ENCODE measurements around the gene MTG2. TPM values are rescaled to one million over a fixed set of nuclear protein-coding genes. Genes with fewer than 3 reads are reported as not detected.

MTG2 gene
- total and polyA plus RNA-seq, 4 experiments from 2014 or later, result 15.9 to 50.7 (median 36.2) TPM

DNA sequence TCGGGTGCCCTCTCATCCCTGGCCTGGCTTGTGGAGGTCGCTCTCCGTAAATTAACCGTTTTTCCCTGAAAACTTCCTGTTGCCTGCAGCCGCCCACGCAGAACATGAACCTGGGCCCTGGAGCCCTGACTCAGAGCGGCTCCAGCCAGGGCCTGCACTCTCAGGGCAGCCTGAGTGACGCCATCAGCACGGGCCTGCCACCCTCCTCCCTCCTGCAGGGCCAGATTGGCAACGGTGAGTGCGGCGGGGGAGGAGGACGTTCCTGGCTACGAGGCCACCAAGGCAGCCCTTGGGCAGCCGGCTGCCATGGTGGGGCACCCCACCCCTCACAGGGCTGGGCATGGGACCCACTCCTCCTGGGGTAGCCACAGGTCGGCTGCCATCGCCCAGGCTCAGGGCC, 21.5 kb upstream of the MTG2 start:
- DNase-seq, result no peak
- Histone ChIP-seq H3K27me3 (ENCODE audit: insufficient read depth, low read length) (no peaks in the 10 kb centered on the region), H3K4me3 (ENCODE audit: low read length in 2 of 2) (no peak overlapping the region), H3K9me3 (ENCODE audit: control insufficient read depth in 1 of 2, low read length in 2 of 2) (no peaks in the 10 kb centered on the region), H3K4me1 (ENCODE audit: insufficient read depth, low read length) (peaks cover 12% of the 10 kb centered on the region), H3K36me3 (ENCODE audit: insufficient read depth, low read length) (peaks cover 14% of the 10 kb centered on the region), H3K27ac (ENCODE audit: low read depth, low read length) (no peak overlapping the region)
- Mint-ChIP-seq H3K4me1 (peaks cover 4 to 10% (median 5%) of the 10 kb centered on the region in 4 donors), H3K9me3 (no peaks in the 10 kb centered on the region), H3K27ac (no peak overlapping the region), H3K36me3 (peaks cover 16 to 31% of the 10 kb centered on the region in 2 donors), H3K27me3 (no peaks in the 10 kb centered on the region), H3K4me3 (no peak overlapping the region)
- ChIA-PET POLR2A (ENCODE audit: partially characterized antibody) (no interaction called here), CTCF (ENCODE audit: partially characterized antibody) (no interaction called here)
- intact Hi-C loops (cut with micrococcal nuclease), result no loop called here

DNA sequence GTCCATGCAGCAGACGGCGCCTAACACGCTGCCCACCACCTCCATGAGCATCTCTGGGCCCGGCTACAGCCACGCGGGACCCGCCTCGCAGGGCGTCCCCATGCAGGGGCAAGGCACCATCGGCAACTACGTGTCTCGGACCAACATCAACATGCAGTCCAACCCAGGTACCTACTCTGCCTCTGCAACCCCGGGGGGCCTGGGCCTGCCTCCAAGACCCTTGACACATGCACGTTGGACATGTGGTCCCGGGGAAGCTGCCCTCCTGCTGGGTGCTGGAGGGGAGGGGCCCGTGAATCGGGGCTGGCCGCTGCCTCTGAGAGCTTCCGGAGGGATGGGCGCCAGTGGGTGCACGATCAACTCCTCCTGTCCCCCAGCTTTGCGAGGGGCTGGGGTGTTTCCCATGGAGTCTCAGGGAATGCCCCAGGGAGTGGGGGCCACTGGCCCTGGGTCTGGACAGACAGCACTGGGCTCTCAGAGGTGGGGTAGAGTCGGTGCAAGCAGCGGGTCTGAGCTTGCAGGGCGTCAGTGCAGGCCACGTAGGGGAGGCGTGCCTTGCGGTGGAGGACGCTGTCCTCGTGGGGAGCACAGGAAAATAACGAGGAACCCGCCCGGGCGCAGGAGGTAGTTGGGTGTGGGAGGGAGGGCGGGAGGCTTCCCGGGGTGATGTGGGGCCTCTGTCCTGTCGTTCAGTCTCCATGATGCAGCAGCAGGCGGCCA, 19.9 kb upstream of the MTG2 start:
- Mint-ChIP-seq H3K9me3 (no peaks in the 10 kb centered on the region), H3K27me3 (no peaks in the 10 kb centered on the region), H3K4me1 (peaks cover 4 to 9% (median 6%) of the 10 kb centered on the region in 4 donors), H3K36me3 (peaks cover 18 to 32% of the 10 kb centered on the region in 2 donors), H3K27ac (no peak overlapping the region), H3K4me3 (no peak overlapping the region)
- intact Hi-C loops (cut with micrococcal nuclease), result no loop called here
- Histone ChIP-seq H3K27ac (ENCODE audit: low read depth, low read length) (no peak overlapping the region), H3K9me3 (ENCODE audit: control insufficient read depth in 1 of 2, low read length in 2 of 2) (no peaks in the 10 kb centered on the region), H3K36me3 (ENCODE audit: insufficient read depth, low read length) (peaks cover 14% of the 10 kb centered on the region), H3K27me3 (ENCODE audit: insufficient read depth, low read length) (no peaks in the 10 kb centered on the region), H3K4me1 (ENCODE audit: insufficient read depth, low read length) (peaks cover 4% of the 10 kb centered on the region), H3K4me3 (ENCODE audit: low read length in 2 of 2) (no peak overlapping the region)
- ChIA-PET CTCF (ENCODE audit: partially characterized antibody) (no interaction called here), POLR2A (ENCODE audit: partially characterized antibody) (no interaction called here)
- no peak for DNase-seq

DNA sequence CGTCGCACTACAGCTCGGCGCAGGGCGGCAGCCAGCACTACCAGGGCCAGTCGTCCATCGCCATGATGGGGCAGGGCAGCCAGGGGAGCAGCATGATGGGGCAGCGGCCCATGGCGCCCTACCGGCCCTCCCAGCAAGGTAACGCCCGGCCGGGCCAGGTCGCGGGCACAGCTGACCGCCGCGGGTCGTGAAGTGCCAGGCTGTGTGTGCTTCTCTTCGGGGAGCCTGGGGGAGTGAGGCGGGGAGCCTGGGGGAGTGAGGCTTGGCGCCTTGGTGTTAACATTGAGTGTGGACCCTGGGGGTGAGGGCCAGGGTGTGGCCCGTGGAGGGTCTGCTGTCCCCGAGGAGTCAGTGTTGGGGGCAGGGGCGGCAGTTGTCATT, 19.4 kb upstream of the MTG2 start:
- Histone ChIP-seq H3K4me3 (ENCODE audit: low read length in 2 of 2) (no peak overlapping the region), H3K27me3 (ENCODE audit: insufficient read depth, low read length) (no peaks in the 10 kb centered on the region), H3K4me1 (ENCODE audit: insufficient read depth, low read length) (peaks cover 4% of the 10 kb centered on the region), H3K36me3 (ENCODE audit: insufficient read depth, low read length) (peaks cover 14% of the 10 kb centered on the region), H3K27ac (ENCODE audit: low read depth, low read length) (no peak overlapping the region), H3K9me3 (ENCODE audit: control insufficient read depth in 1 of 2, low read length in 2 of 2) (no peaks in the 10 kb centered on the region)
- Mint-ChIP-seq H3K27me3 (no peaks in the 10 kb centered on the region), H3K36me3 (peaks cover 22 to 37% of the 10 kb centered on the region in 2 donors), H3K27ac (no peak overlapping the region), H3K9me3 (no peaks in the 10 kb centered on the region), H3K4me3 (no peak overlapping the region), H3K4me1 (peaks cover 4 to 8% (median 6%) of the 10 kb centered on the region in 4 donors)
- POLR2A ChIA-PET (ENCODE audit: partially characterized antibody), result no interaction called here
- CTCF ChIA-PET (ENCODE audit: partially characterized antibody), result no interaction called here
- no peak for DNase-seq
- intact Hi-C loops (cut with micrococcal nuclease), result no loop called here

DNA sequence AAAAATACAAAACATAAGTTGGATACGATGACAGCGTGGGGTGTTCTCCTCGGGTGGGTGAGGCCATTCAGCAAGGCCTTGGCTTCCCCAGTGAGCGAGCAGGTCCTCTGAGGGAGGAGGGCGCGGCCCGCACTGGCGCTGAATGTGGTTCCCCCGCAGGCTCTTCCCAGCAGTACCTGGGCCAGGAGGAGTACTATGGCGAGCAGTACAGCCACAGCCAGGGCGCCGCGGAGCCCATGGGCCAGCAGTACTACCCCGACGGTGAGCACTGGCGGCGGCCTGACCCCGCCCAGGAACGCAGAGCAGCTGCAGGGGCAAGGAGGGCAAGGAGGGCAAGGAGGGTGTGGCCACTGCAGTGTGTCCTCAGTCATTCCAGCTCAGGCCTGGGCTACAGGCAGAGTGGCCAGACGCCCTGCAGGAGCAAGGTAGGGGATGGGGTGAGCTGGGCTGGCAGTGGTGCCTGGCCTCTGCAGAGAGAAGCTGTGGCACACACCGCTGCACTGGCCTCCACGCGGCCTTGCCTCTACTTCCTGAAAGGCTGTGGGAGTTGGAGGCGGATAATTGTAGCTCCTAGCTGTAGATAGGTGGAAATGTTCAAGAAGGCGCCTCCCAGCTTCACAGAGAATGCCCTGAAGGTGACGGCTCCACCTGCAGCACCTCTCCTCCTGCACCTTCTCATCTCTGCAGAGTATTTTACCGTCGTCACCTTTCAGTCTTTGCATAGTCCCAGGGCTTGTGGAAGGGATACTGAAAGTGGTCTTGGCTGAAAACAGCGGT, 18.7 kb upstream of the MTG2 start:
- Mint-ChIP-seq H3K27ac (peak overlapping the region in 3 of 7 donors; percentile 47 to 72 (median 64)), H3K9me3 (no peaks in the 10 kb centered on the region), H3K27me3 (no peaks in the 10 kb centered on the region), H3K4me3 (no peak overlapping the region), H3K4me1 (peaks cover 4 to 6% (median 5%) of the 10 kb centered on the region in 4 donors), H3K36me3 (peaks cover 22 to 37% of the 10 kb centered on the region in 2 donors)
- H3K9me3 ChIP-seq (ENCODE audit: control insufficient read depth in 1 of 2, low read length in 2 of 2), result no peaks in the 10 kb centered on the region
- H3K4me3 ChIP-seq (ENCODE audit: low read length in 2 of 2), result no peak overlapping the region
- peaks cover 14% of the 10 kb centered on the region for H3K36me3 ChIP-seq (ENCODE audit: insufficient read depth, low read length)
- intact Hi-C loops (cut with micrococcal nuclease), result no loop called here
- ChIA-PET POLR2A (ENCODE audit: partially characterized antibody) (no interaction called here), CTCF (ENCODE audit: partially characterized antibody) (no interaction called here)
- no peaks in the 10 kb centered on the region for H3K27me3 ChIP-seq (ENCODE audit: insufficient read depth, low read length)
- peaks cover 4% of the 10 kb centered on the region for H3K4me1 ChIP-seq (ENCODE audit: insufficient read depth, low read length)
- no peak for DNase-seq
- no peak overlapping the region for H3K27ac ChIP-seq (ENCODE audit: low read depth, low read length)

DNA sequence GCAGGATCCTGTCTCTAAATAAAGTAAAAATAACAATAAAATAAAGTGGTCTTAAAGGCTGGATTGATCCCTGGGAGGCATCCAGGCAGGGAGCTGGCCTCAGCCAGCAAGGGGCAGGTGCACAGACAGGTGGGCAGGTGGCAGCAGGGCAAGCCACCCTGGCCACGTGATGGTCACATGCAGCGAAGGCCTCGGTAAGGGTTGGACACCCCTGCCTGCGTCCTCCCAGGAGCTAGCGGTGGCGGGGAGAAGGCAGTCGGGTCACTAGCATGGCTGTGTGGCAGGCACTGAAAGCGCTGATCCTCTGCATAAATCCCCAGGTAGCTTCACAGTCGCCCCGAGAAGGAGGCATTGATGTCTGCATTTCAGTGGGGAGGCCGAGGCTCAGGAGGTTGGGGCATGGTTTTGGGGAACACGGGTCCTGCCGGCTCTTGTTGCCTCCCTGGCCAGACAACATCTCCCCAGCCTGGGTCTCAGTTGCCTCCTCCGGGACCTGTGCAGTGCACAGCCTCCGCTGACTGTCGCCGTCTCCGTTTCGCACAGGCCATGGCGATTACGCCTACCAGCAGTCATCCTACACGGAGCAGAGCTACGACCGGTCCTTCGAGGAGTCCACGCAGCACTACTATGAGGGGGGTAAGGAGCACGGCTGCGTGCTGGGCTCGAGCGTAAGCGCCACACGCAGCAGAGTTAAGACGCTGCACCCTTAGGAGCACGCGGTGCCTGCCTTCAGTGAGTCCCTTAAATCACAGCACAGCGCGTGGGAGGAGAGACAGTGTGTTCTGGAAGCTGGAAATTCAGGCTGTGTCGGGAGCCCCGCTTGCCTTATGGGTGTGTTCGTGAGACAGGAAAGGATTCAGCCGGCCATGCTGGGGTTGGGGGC, 17.7 kb upstream of the MTG2 start:
- H3K4me3 ChIP-seq (ENCODE audit: low read length in 2 of 2), result no peak overlapping the region
- H3K9me3 ChIP-seq (ENCODE audit: control insufficient read depth in 1 of 2, low read length in 2 of 2), result no peaks in the 10 kb centered on the region
- DNase-seq, result no peak
- peaks cover 22 to 37% of the 10 kb centered on the region in 2 donors for H3K36me3 Mint-ChIP-seq
- no peak overlapping the region for H3K27ac ChIP-seq (ENCODE audit: low read depth, low read length)
- no peak overlapping the region for H3K4me3 Mint-ChIP-seq
- H3K4me1 ChIP-seq (ENCODE audit: insufficient read depth, low read length), result no peaks in the 10 kb centered on the region
- H3K4me1 Mint-ChIP-seq, result peaks cover 0 to 1% (median 0%) of the 10 kb centered on the region in 4 donors
- POLR2A ChIA-PET (ENCODE audit: partially characterized antibody), result no interaction called here
- no peaks in the 10 kb centered on the region for H3K27me3 Mint-ChIP-seq
- H3K36me3 ChIP-seq (ENCODE audit: insufficient read depth, low read length), result peaks cover 14% of the 10 kb centered on the region
- H3K27me3 ChIP-seq (ENCODE audit: insufficient read depth, low read length), result no peaks in the 10 kb centered on the region
- no peaks in the 10 kb centered on the region for H3K9me3 Mint-ChIP-seq
- H3K27ac Mint-ChIP-seq, result no peak overlapping the region
- CTCF ChIA-PET (ENCODE audit: partially characterized antibody), result no interaction called here
- intact Hi-C loops (cut with micrococcal nuclease), result no loop called here

DNA sequence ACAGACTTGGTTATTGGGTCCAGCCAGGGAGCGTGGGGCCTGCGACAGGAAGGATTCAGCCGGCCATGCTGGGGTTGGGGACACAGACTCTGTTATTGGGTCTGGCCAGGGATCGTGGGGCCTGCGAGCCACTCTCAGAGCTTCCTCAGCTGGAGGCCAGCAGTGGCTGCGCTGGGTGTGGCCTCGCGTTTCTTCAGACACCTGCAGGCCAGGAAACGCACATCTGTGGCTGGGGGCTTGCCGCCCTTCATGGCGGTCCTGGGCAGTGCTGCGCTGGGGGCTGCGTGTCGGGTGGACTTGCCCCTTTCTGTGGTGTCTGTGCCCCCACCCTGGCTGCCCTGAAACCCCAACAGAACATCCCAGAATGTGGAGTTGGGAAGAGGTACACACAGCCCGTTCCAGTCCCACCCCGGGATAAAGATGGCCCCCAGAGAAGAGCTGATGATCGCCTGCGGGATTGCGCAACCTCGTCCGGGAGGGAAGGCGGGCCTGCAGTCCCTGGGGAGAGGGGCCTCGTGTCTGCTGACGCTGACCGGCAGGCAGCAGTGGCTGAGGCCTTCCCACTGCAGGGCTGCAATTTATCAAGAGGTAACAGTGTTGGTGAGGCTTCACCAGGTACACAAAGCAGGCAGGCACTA, 16.9 kb upstream of the MTG2 start:
- no peaks in the 10 kb centered on the region for H3K9me3 ChIP-seq (ENCODE audit: control insufficient read depth in 1 of 2, low read length in 2 of 2)
- no peaks in the 10 kb centered on the region for H3K9me3 Mint-ChIP-seq
- intact Hi-C loops (cut with micrococcal nuclease), result no loop called here
- H3K27me3 Mint-ChIP-seq, result no peaks in the 10 kb centered on the region
- no peak overlapping the region for H3K27ac Mint-ChIP-seq
- no peak for DNase-seq
- peaks cover 0 to 1% (median 0%) of the 10 kb centered on the region in 4 donors for H3K4me1 Mint-ChIP-seq
- POLR2A ChIA-PET (ENCODE audit: partially characterized antibody), result interaction anchor here (0.6 kb wide), 1 partner anchor 45 kb away, joined by 3 read pairs; no protein-coding TSS in a partner anchor
- H3K4me1 ChIP-seq (ENCODE audit: insufficient read depth, low read length), result no peaks in the 10 kb centered on the region
- CTCF ChIA-PET (ENCODE audit: partially characterized antibody), result no interaction called here
- no peak overlapping the region for H3K4me3 Mint-ChIP-seq
- no peak overlapping the region for H3K4me3 ChIP-seq (ENCODE audit: low read length in 2 of 2)
- peaks cover 22 to 34% of the 10 kb centered on the region in 2 donors for H3K36me3 Mint-ChIP-seq
- H3K36me3 ChIP-seq (ENCODE audit: insufficient read depth, low read length), result peaks cover 10% of the 10 kb centered on the region
- no peaks in the 10 kb centered on the region for H3K27me3 ChIP-seq (ENCODE audit: insufficient read depth, low read length)
- no peak overlapping the region for H3K27ac ChIP-seq (ENCODE audit: low read depth, low read length)

Measured in CD4-positive, alpha-beta memory T cell (primary cell).